ENCODE measurements around the gene VTCN1. TPM values are rescaled to one million over a fixed set of nuclear protein-coding genes. Genes with fewer than 3 reads are reported as not detected.

VTCN1 gene
- polyA plus RNA-seq, 3 donors, result not detected

DNA sequence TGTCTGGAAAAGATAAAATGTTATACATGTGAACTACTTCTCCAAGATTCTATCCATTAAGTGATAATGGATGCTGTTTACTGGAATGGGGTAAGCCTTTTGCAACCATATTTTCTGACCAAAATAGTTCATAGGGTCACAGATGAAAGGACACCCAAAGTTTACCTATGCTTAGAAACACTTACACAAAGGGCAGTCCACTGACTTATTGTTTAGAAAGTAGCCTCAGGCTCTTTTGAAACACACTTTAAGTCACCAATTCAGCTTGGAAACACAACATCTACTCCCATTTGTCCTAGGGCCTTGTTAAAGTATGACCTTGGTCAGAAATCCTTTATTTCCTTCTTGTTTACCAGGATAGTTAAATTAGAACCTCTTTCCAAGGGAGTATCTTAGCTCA lies 28.7 kb upstream of the VTCN1 start:
- H3K27me3 Mint-ChIP-seq (ENCODE audit: low read depth in 3 of 3), result peaks cover 0 to 4% (median 4%) of the 10 kb centered on the region in 3 donors
- Histone ChIP-seq H3K9ac (ENCODE audit: insufficient read depth, low read length, poor library complexity, severe bottlenecking) (no peak overlapping the region), H3K79me2 (ENCODE audit: insufficient read depth, low read length) (no peaks in the 10 kb centered on the region), H3K27ac (ENCODE audit: low read depth in 1 of 2, low read length in 2 of 2) (no peak overlapping the region), H3K4me3 (replicated peaks in 1 of 3; ENCODE audit: low read depth in 2 of 3, low read length in 3 of 3) (no peak overlapping the region), H3K36me3 (replicated peaks in 1 of 2; ENCODE audit: control insufficient read depth in 1 of 2, insufficient read depth in 2 of 2, low read length in 2 of 2) (no peaks in the 10 kb centered on the region), H3K27me3 (ENCODE audit: control insufficient read depth in 2 of 2, insufficient read depth in 2 of 2, low read length in 2 of 2) (peaks cover 2% of the 10 kb centered on the region in 2 donors), H3K4me2 (replicated peaks; ENCODE audit: extremely low read depth, low read length, poor library complexity, severe bottlenecking) (no peak overlapping the region), H4K20me1 (ENCODE audit: insufficient read depth, low read length) (no peaks in the 10 kb centered on the region), H2AFZ (ENCODE audit: insufficient read depth, low read depth, low read length, poor library complexity, severe bottlenecking) (no peak overlapping the region), H3K4me1 (ENCODE audit: control insufficient read depth in 1 of 2, insufficient read depth in 2 of 2, low read length in 2 of 2) (no peaks in the 10 kb centered on the region), H3K9me3 (replicated peaks in 1 of 2; ENCODE audit: control insufficient read depth in 1 of 2, insufficient read depth in 1 of 2, low read length in 2 of 2) (no peaks in the 10 kb centered on the region)
- TF ChIP-seq CTCF (IDR thresholded peaks at IDR 0.05), result no peak
- H3K4me3 Mint-ChIP-seq, result no peak overlapping the region
- intact Hi-C loops (cut with micrococcal nuclease), result no loop called here
- H3K4me1 Mint-ChIP-seq, result no peaks in the 10 kb centered on the region
- DNase-seq, result no peak
- no peak overlapping the region for H3K27ac Mint-ChIP-seq
- no peaks in the 10 kb centered on the region for H3K36me3 Mint-ChIP-seq
- H3K9me3 Mint-ChIP-seq, result peaks cover 0 to 6% (median 3%) of the 10 kb centered on the region in 7 donors

- H3K9me3 ChIP-seq (replicated peaks in 1 of 2; ENCODE audit: control insufficient read depth in 1 of 2, insufficient read depth in 1 of 2, low read length in 2 of 2), result no peaks in the 10 kb centered on the region
- no peak overlapping the region for H3K9ac ChIP-seq (ENCODE audit: insufficient read depth, low read length, poor library complexity, severe bottlenecking)
- no peak for DNase-seq
- H2AFZ ChIP-seq (ENCODE audit: insufficient read depth, low read depth, low read length, poor library complexity, severe bottlenecking), result no peak overlapping the region
- no peaks in the 10 kb centered on the region for H3K27me3 ChIP-seq (ENCODE audit: control insufficient read depth in 2 of 2, insufficient read depth in 2 of 2, low read length in 2 of 2)
- no peak overlapping the region for H3K4me2 ChIP-seq (replicated peaks; ENCODE audit: extremely low read depth, low read length, poor library complexity, severe bottlenecking)
- Mint-ChIP-seq H3K27me3 (ENCODE audit: low read depth in 3 of 3) (peaks cover 2 to 4% (median 3%) of the 10 kb centered on the region in 3 donors), H3K36me3 (no peaks in the 10 kb centered on the region), H3K27ac (no peak overlapping the region), H3K4me3 (no peak overlapping the region), H3K4me1 (no peaks in the 10 kb centered on the region), H3K9me3 (peaks cover 0 to 9% (median 3%) of the 10 kb centered on the region in 7 donors)
- no peaks in the 10 kb centered on the region for H3K4me1 ChIP-seq (ENCODE audit: control insufficient read depth in 1 of 2, insufficient read depth in 2 of 2, low read length in 2 of 2)
- WGBS (ENCODE audit: insufficient coverage), result no CpG with 5 or more reads among the region's 1 CpG
- TF ChIP-seq CTCF (IDR thresholded peaks at IDR 0.05), result no peak
- H4K20me1 ChIP-seq (ENCODE audit: insufficient read depth, low read length), result no peaks in the 10 kb centered on the region
- no peak overlapping the region for H3K27ac ChIP-seq (ENCODE audit: low read depth in 1 of 2, low read length in 2 of 2)
- no peak overlapping the region for H3K4me3 ChIP-seq (replicated peaks in 1 of 3; ENCODE audit: low read depth in 2 of 3, low read length in 3 of 3)
- intact Hi-C loops (cut with micrococcal nuclease), result no loop called here
- no peaks in the 10 kb centered on the region for H3K36me3 ChIP-seq (replicated peaks in 1 of 2; ENCODE audit: control insufficient read depth in 1 of 2, insufficient read depth in 2 of 2, low read length in 2 of 2)
- no peaks in the 10 kb centered on the region for H3K79me2 ChIP-seq (ENCODE audit: insufficient read depth, low read length)
Measured at GRCh38 chr1:117237726-117238381, 27.1 kb upstream of the VTCN1 start.
